HG03103 (cell line): ENCODE measurements around the gene COL4A6.

Experiments used
- ATAC-seq: cut with Tn5 transposase; IDR thresholded peaks from one replicate; pipeline ENCODE4 v1.9.1; 2021; ENCODE audit warnings: low read depth; ENCODE audit not compliant: unreplicated experiment

The COL4A6 gene

GRCh38 chrX:108221301-108221864 is 216.8 kb downstream of the COL4A6 start:
- ATAC-seq: no peak

- no peak for ATAC-seq
Measured at GRCh38 chrX:108219949-108220601, 218.1 kb downstream of the COL4A6 start.

- ATAC-seq: no peak
Measured at GRCh38 chrX:108217876-108218275, 220.3 kb downstream of the COL4A6 start.

GRCh38 chrX:108216919-108217571 is 221.2 kb downstream of the COL4A6 start:
- no peak for ATAC-seq

GRCh38 chrX:108216405-108216804 is 221.8 kb downstream of the COL4A6 start:
- ATAC-seq: no peak

GRCh38 chrX:108211301-108211700 is 226.9 kb downstream of the COL4A6 start:
- no peak for ATAC-seq

GRCh38 chrX:108209006-108209554 is 229.1 kb downstream of the COL4A6 start:
- ATAC-seq: no peak

- no peak for ATAC-seq
Measured at GRCh38 chrX:108203540-108203939, 234.7 kb downstream of the COL4A6 start.

- ATAC-seq: no peak
Measured at GRCh38 chrX:108199691-108200090, 238.5 kb downstream of the COL4A6 start.

GRCh38 chrX:108199041-108199440 is 239.2 kb downstream of the COL4A6 start:
- ATAC-seq: no peak

GRCh38 chrX:108198420-108198819 is 239.8 kb downstream of the COL4A6 start:
- no peak for ATAC-seq

- ATAC-seq: no peak
Measured at GRCh38 chrX:108186811-108187210, 251.4 kb downstream of the COL4A6 start.

- no peak for ATAC-seq
Measured at GRCh38 chrX:108178143-108178498, 260.1 kb downstream of the COL4A6 start.

- ATAC-seq: no peak
Measured at GRCh38 chrX:108177351-108178142, 260.7 kb downstream of the COL4A6 start.

GRCh38 chrX:108173874-108174273 is 264.3 kb downstream of the COL4A6 start:
- ATAC-seq: no peak

GRCh38 chrX:108171671-108172070 is 266.6 kb downstream of the COL4A6 start:
- no peak for ATAC-seq

GRCh38 chrX:108169768-108170167 is 268.5 kb downstream of the COL4A6 start:
- no peak for ATAC-seq

GRCh38 chrX:108168961-108169740 is 269.1 kb downstream of the COL4A6 start:
- ATAC-seq: no peak

GRCh38 chrX:108167211-108167872 is 270.9 kb downstream of the COL4A6 start:
- no peak for ATAC-seq
